ENCODE measurements around the gene OR1Q1.

- TF ChIP-seq CTCF (IDR thresholded peaks at IDR 0.05) (no peak), POLR2A (IDR thresholded peaks at IDR 0.05) (no peak)
Measured at GRCh38 chr9:122656378-122656777, 41.8 kb downstream of the OR1Q1 start.
